Activated CD4-positive, alpha-beta T cell treated with anti-CD3 and anti-CD28 coated beads, Interleukin-10, Interleukin-2, amounts not matched to agents 100 ng/mL and 50 ng/mL, durations not matched to agents 16 hours and 8 hours (primary cell): ENCODE data around the gene NFASC.

ENCODE experiments used
- DNase-seq: peaks from one replicate; pipeline ENCODE4 v3.0.0-alpha.2; 2020

NFASC gene

GRCh38 chr1:205015241-205015640 lies 144.6 kb downstream of the NFASC start:
- DNase-seq = no peak

- DNase-seq = no peak
Observed at GRCh38 chr1:205016075-205016474, 145.4 kb downstream of the NFASC start.

- DNase-seq = no peak
Observed at GRCh38 chr1:205016584-205016983, 145.9 kb downstream of the NFASC start.

GRCh38 chr1:205017001-205017400 lies 146.3 kb downstream of the NFASC start:
- DNase-seq = no peak

- DNase-seq = no peak
Observed at GRCh38 chr1:205017766-205018165, 147.1 kb downstream of the NFASC start.

- no peak for DNase-seq
Observed at GRCh38 chr1:205018381-205018780, 147.7 kb downstream of the NFASC start.

GRCh38 chr1:205020466-205020865 lies 149.8 kb downstream of the NFASC start:
- DNase-seq = no peak

- DNase-seq = no peak
Observed at GRCh38 chr1:205024679-205025078, 154.0 kb downstream of the NFASC start.

GRCh38 chr1:205025239-205025638 lies 154.6 kb downstream of the NFASC start:
- DNase-seq = no peak

- no peak for DNase-seq
Observed at GRCh38 chr1:205026181-205026580, 155.5 kb downstream of the NFASC start.

GRCh38 chr1:205028390-205028789 lies 157.7 kb downstream of the NFASC start:
- no peak for DNase-seq

GRCh38 chr1:205028924-205029323 lies 158.3 kb downstream of the NFASC start:
- DNase-seq = no peak

GRCh38 chr1:205030241-205030640 lies 159.6 kb downstream of the NFASC start:
- no peak for DNase-seq

- DNase-seq = no peak
Observed at GRCh38 chr1:205030896-205031295, 160.2 kb downstream of the NFASC start.

GRCh38 chr1:205032508-205032907 lies 161.8 kb downstream of the NFASC start:
- no peak for DNase-seq

GRCh38 chr1:205037539-205037938 lies 166.9 kb downstream of the NFASC start:
- DNase-seq = no peak

- no peak for DNase-seq
Observed at GRCh38 chr1:205038132-205038786, 167.6 kb downstream of the NFASC start.

GRCh38 chr1:205041001-205041715 lies 170.5 kb downstream of the NFASC start:
- no peak for DNase-seq

- no peak for DNase-seq
Observed at GRCh38 chr1:205041998-205042910, 171.6 kb downstream of the NFASC start.

GRCh38 chr1:205042911-205043806 lies 172.5 kb downstream of the NFASC start, which contains the start of gene CNTN2:
Gene CNTN2, plus strand, starts transcription at chr1:205043212. Its CDS starts 9,974 bp downstream, at chr1:205053186.
- DNase-seq = no peak

- DNase-seq = no peak
Observed at GRCh38 chr1:205043866-205044265, 173.2 kb downstream of the NFASC start.

GRCh38 chr1:205044741-205045140 lies 174.1 kb downstream of the NFASC start:
- DNase-seq = no peak
